ENCODE data around the gene CRYAA.

- no peak for TF ChIP-seq CTCF (IDR thresholded peaks at IDR 0.05)
- TF ChIP-seq ATF2 (CRISPR knock-in tag; IDR thresholded peaks at IDR 0.05; ENCODE audit: borderline replicate concordance, low read depth): no peak
- TF ChIP-seq ZNF281 (CRISPR knock-in tag; IDR thresholded peaks at IDR 0.05): no peak
- no peak for TF ChIP-seq USF1 (CRISPR knock-in tag; IDR thresholded peaks at IDR 0.05)
- no peak for TF ChIP-seq E2F1 (CRISPR knock-in tag; IDR thresholded peaks at IDR 0.05)
- no peak for TF ChIP-seq MYBL2 (CRISPR knock-in tag; IDR thresholded peaks at IDR 0.05)
- TF ChIP-seq SP1 (CRISPR knock-in tag; conservative IDR thresholded peaks at IDR 0.05): no peak
- no peak for TF ChIP-seq MAX (CRISPR knock-in tag; IDR thresholded peaks at IDR 0.05)
- TF ChIP-seq PRDM15 (CRISPR knock-in tag; IDR thresholded peaks at IDR 0.05): no peak
- no peak for TF ChIP-seq ATF3 (CRISPR knock-in tag; conservative IDR thresholded peaks at IDR 0.05)
- no peak for TF ChIP-seq KAT7 (CRISPR knock-in tag; IDR thresholded peaks at IDR 0.05; ENCODE audit: borderline replicate concordance)
- no peak for TF ChIP-seq CBFB (CRISPR knock-in tag; IDR thresholded peaks at IDR 0.05; ENCODE audit: low read depth)
Measured at GRCh38 chr21:43189936-43190335, 21.1 kb downstream of the CRYAA start.

Measured in WTC11 (cell line).